GM12865 (cell line): Measurements from ENCODE around the gene SSTR3.

Source experiments
- DNase-seq: peaks from one replicate; pipeline ENCODE4 v3.0.0; 2010; ENCODE audit warnings: low read depth
- H3K4me3 ChIP-seq: 2 replicates; pipeline ENCODE4 v1.5.1; 2011; ENCODE audit warnings: mild to moderate bottlenecking, low read depth, low read length, control low read depth
- TF ChIP-seq, protein P1 (sequence below): IDR thresholded peaks from 2 replicates; pipeline ENCODE4 v1.5.1; 2011; ENCODE audit warnings: low read length, control low read depth, low read depth, inconsistent platforms; ENCODE audit not compliant: insufficient read depth; ENCODE audit errors: missing control alignments

SSTR3 gene

DNA sequence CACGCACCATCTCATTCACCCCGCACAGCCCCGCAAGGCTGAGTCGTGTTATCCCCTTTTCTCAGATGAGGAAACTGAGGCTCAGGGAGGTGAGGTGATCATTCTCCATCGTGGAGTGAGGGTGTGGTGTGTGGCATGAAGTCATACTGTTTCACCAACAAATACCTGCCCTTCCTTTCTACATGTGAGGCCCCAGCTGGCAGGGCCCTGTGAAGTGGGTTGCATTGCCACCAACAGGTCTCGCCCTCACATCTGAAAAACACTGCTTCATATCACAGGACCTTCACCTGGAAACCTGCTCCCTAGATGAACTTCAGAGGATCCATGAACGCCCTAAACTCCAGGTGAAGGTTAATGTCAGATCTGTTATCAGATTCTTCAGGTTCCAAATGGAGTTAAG lies 4.3 kb downstream of the SSTR3 start:
- no peak for DNase-seq
- no peak overlapping the region for H3K4me3 ChIP-seq
- TF ChIP-seq, protein P1, sequence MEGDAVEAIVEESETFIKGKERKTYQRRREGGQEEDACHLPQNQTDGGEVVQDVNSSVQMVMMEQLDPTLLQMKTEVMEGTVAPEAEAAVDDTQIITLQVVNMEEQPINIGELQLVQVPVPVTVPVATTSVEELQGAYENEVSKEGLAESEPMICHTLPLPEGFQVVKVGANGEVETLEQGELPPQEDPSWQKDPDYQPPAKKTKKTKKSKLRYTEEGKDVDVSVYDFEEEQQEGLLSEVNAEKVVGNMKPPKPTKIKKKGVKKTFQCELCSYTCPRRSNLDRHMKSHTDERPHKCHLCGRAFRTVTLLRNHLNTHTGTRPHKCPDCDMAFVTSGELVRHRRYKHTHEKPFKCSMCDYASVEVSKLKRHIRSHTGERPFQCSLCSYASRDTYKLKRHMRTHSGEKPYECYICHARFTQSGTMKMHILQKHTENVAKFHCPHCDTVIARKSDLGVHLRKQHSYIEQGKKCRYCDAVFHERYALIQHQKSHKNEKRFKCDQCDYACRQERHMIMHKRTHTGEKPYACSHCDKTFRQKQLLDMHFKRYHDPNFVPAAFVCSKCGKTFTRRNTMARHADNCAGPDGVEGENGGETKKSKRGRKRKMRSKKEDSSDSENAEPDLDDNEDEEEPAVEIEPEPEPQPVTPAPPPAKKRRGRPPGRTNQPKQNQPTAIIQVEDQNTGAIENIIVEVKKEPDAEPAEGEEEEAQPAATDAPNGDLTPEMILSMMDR, result no peak

GRCh38 chr22:37206841-37207821 lies 5.1 kb downstream of the SSTR3 start:
- no peak for DNase-seq
- TF ChIP-seq, protein P1, result no peak
- no peak overlapping the region for H3K4me3 ChIP-seq

GRCh38 chr22:37206118-37206840 lies 6.0 kb downstream of the SSTR3 start:
- DNase-seq, result no peak
- no peak overlapping the region for H3K4me3 ChIP-seq
- TF ChIP-seq, protein P1, result no peak

GRCh38 chr22:37205046-37205445 lies 7.2 kb downstream of the SSTR3 start:
- TF ChIP-seq, protein P1, result no peak

GRCh38 chr22:37204045-37204655 lies 8.1 kb downstream of the SSTR3 start:
- no peak for DNase-seq
- TF ChIP-seq, protein P1, result no peak
- no peak overlapping the region for H3K4me3 ChIP-seq

More at GRCh38 chr22:37205046-37205445, 7.2 kb downstream of the SSTR3 start:
- no peak overlapping the region for H3K4me3 ChIP-seq
- no peak for DNase-seq

DNA sequence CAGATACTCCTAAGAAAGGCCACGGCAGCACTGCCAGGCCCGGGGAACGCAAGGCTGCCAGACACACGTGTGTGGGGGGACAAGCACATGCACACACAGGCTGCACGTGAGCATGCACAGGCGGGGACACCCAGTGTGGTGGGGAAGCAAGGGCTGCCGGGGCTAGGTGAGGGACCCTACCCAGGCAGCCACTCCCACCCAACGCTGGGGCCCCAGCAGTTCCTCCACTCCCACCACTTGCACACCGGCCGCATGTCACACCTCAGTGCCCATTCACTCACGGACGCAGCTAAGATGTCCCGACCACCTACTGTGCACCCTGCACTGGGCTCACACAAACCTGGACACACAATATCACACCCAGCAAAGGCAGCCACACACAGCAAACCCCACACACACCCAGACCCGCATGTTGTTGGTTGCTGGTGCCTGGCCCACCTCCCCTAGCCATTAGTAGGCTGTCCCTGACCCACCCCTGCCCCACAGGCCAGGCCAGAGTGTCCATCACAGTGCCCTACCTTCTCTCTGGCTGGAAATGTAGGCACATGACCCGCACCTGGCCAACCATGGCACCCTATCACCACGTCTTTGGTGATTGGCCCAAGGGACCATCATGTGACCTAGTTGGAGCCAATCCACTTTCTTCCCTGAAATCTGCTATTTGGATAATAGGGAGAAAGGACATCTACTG lies 8.8 kb downstream of the SSTR3 start:
- no peak for DNase-seq
- TF ChIP-seq, protein P1, result no peak
- no peak overlapping the region for H3K4me3 ChIP-seq
